T follicular helper cell (primary cell): Measurements from ENCODE around the gene TBC1D9.

Source experiments
- DNase-seq: peaks from one replicate; pipeline ENCODE4 v3.0.0-alpha.2; 2020; ENCODE audit warnings: low read depth

The TBC1D9 gene

DNA sequence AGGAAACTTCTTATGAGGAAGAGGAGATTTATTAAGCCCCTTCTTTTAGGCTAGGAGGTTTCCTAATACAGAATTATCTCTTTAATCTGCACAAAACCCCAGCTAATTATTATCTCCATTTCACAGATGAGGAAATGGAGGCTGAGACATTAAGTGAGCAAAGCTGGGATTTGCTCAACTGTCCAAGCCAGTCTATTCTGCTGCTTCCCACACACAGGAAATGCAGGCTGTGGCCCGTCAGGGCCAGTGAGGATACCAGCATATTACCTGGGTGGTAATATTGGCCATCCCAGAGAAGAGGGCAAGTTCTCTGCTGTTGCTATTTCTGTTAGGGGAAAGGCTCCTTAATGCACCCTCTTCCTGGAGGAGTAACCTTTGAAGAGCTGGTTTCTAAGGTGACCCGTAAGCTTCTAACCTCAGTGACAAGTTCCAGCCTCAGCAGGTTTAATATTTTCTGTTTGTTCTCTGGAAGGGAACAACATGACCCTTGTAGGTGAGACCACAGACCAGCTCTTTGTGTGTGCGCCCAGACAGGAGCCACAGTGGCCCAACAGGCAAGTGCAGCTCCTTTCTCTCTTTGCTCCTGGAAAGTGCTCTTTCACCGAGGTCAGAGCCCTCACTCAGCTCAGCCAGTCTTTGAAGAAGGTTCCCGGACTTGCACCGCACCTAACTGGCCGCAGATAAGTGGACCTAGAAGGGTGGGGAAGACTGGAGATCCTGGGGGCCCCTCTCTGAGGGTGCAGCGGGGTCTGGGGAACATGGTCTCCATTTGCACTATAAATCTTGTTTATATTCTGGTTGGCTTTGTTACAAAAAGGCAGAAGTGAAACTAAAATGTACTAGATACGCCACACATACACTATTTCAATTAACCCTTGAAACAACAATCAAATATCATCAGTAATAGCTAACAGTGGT is 35.5 kb downstream of the TBC1D9 start:
- DNase-seq: no peak

DNA sequence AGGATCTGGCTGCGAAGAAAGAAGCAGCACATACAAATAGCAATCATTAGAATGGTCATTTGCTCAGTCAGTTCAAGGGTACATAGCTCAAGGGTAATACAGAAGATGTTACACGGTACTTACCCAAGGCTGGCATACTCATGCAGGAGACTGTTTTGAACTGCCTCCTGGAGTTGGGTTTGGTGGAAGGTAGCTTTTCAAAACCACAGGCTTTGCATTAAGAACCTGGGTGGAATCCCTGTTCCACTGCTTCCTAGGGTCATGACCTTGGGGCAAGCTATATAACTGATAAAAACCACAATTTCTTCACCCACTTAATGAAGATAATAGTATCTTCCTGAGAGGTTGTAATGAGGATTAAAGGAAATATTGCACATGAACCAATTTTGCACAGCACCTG is 36.5 kb downstream of the TBC1D9 start:
- no peak for DNase-seq

DNA sequence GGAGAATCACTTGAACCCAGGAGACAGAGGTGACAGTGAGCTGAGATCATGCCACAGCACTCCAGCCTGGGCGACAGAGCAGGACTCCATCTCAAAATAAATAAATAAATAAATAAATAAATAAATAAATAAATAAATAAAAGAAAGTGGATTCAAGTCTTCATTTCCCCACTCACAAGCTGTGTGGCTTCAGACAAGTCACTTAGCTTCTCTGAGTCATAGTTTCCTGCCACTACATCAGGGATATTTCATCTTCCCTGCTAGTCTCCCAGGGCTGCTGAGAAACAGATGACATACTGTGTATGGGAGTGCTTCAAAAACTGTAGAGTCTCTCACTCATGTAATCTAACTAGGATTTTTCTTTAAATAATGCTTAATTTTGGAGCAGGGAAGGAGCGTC is 37.2 kb downstream of the TBC1D9 start:
- no peak for DNase-seq

DNA sequence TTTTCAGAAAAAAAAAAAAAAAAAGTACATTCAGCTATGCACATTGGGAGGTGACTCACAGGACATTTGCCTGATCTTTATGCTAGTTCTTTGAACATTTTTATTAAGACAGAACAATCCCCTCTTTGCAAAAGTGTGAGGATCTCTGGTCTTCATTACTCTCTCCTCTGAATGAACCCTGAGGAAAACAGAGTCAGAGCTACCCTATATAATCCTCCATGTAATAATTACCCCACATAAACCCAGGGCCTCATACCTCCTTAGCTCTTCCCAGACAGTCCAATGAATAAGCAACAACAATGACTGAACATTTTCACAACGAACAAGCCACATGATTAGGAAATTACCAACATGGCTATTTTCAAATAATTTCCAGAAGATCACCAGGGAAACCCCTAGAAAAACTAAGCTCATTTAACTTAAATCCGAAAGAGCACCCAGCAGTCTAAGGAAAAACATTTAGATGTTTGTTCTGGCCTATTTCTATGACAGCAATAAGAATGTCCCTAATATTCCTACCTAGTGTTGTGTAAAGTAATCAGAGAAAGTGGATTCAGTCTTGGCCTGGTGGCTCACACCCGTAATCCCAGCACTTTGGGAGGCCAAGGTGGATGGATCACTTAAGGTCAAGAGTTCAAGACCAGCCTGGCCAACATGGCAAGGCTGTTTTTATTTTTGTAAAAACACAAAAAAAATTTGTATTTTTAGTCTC is 37.8 kb downstream of the TBC1D9 start:
- no peak for DNase-seq

- no peak for DNase-seq
Measured at GRCh38 chr4:140717313-140717712, 38.9 kb downstream of the TBC1D9 start.

- no peak for DNase-seq
Measured at GRCh38 chr4:140715119-140715518, 41.1 kb downstream of the TBC1D9 start.

DNA sequence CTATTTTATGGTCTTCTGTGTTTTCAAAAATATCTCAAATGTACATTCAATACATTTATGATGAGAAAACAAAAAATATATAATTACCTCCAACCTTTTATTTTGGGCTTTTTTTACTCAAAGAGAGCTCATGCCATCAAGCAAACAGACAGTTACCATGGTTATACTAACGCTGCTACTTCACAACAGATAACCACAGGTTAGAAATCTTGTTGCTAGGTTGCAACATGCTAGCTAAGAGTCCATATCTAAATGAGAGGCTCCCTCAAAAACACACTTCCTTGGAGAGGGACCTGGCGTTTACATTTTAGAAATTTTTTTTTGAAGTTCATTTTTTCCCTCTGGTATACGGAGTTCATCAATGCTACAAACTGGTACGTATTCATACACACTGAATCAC is 44.3 kb downstream of the TBC1D9 start:
- no peak for DNase-seq

GRCh38 chr4:140710908-140711622 is 45.1 kb downstream of the TBC1D9 start:
- DNase-seq: no peak

GRCh38 chr4:140707325-140707724 is 48.9 kb downstream of the TBC1D9 start:
- DNase-seq: no peak

DNA sequence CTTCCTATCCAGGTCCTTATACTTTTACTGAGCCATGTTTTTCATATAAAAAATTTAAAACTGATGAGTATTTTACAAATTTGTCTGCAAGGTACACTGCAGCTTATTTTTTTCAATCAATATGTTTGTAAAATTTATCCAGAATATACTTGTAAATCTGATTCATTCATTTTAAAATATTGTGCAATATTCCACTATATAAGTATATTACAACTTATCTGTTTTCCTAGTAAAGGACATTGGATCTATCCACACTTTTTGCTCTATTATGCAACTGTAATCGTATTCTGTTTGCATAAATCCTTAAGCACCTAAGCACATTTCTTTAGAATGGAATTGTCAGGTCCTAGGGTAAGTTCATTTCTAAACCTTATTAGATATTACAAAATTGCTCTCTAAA is 49.5 kb downstream of the TBC1D9 start:
- DNase-seq: no peak

- no peak for DNase-seq
Measured at GRCh38 chr4:140706276-140706625, 49.9 kb downstream of the TBC1D9 start.

- no peak for DNase-seq
Measured at GRCh38 chr4:140705625-140706275, 50.4 kb downstream of the TBC1D9 start.

DNA sequence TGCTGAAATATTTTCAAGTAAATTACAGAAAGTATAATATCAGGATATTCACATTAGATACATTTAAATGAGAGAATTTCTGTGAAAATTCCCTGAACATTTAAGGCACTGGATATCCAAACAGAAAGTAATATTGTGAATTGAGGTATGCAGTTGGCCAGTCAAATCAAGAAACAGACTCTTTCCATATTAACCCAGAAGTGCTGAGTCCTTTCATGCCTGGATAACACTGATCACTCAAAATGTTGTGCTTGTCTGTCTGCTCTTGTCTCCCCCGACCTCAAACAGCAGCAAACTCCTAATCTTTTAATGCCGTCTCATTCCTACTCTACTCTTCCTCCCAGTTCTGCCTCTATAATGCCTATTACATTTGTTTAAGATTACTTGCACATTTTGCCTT is 51.2 kb downstream of the TBC1D9 start:
- no peak for DNase-seq

DNA sequence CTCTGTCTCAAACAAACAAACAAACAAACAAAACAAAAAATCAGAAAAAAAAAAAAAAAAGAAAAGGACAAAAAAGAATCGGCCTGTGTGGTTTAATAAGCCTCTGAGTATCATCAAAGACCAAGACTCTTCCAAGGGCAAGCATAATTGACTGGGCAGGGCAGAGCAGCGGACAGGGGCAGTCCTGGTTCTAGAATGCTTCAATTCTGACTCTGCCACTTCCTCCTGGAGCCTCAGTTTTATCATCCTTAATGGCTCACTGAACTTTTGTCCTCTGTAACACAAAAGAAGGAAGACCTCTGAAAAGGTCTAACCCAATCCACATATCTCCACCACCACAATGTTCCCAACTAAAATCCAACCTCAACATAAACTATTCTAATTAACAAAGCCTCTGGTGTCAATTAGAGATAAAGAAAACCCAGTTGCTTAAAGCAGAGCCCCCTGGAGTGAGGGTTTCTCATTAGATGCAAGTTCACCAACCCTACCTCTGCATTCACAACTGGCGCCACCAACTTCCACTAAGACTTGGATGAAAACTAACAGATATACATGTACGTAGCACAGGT is 51.7 kb downstream of the TBC1D9 start:
- no peak for DNase-seq

DNA sequence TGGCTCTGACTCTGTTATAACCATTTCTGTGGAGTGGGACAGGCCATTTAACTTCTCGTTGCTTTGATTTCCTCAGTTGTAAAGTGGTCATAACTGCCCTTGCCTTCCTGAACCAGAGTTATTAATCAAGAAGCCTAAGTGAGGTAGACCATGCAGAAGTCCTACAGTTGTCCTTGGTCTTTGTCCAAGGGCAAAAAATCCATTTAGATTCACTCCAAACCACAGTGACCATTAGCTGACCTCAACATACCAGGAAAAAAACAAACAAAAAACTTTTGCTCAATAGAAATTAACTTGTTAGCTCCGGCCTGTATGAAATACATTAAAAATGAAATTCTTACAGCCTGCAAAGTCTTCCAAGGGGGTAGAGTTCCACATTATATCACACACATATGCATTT is 52.7 kb downstream of the TBC1D9 start:
- DNase-seq: no peak

GRCh38 chr4:140702096-140702757 is 54.0 kb downstream of the TBC1D9 start:
- no peak for DNase-seq

GRCh38 chr4:140701071-140701470 is 55.1 kb downstream of the TBC1D9 start:
- no peak for DNase-seq

- DNase-seq: no peak
Measured at GRCh38 chr4:140697709-140698560, 58.2 kb downstream of the TBC1D9 start.

DNA sequence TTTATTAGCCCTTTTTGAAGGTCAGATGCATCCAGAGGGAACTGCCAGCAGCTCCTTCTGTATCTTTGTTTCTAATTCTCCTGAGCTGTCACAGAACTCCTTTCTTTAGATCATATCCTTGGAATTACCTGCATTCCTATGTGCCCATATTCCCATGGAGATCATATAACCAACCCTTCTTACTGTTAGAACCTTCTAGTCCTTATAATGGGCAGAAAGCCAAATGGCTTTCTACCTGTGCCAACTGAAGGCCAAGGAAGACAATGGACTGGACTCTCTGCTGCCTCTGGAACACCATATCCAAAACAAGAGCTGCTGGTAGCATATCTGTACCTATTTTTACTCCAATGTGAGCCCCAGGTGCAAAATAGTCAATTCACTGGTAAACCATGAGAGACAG is 60.7 kb downstream of the TBC1D9 start:
- DNase-seq: no peak

DNA sequence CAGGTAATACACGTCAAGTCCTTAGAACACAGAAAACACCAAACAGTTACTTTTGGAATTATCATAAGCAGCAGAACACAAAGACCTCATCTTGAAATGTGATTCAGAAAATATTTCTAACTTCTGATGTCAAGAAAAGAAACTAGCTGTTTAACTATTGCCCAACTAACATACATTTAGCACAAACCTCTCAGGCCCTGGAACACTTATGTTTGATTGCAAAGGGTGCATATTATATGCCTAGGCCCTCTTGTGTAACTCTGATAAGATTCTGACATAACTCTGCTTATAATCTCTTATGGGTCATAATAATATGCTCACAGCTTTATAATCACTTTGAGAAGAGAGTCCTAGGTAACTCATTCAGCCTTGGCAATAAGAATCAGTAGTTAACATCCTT is 62.6 kb downstream of the TBC1D9 start:
- DNase-seq: no peak
